ELF-1 (cell line): ENCODE measurements around the gene SUGCT.

Experiments used
- DNase-seq: peaks from one replicate; pipeline ENCODE4 v3.0.0-alpha.2; 2016; ENCODE audit warnings: low read depth, low spot score

The SUGCT gene

DNA sequence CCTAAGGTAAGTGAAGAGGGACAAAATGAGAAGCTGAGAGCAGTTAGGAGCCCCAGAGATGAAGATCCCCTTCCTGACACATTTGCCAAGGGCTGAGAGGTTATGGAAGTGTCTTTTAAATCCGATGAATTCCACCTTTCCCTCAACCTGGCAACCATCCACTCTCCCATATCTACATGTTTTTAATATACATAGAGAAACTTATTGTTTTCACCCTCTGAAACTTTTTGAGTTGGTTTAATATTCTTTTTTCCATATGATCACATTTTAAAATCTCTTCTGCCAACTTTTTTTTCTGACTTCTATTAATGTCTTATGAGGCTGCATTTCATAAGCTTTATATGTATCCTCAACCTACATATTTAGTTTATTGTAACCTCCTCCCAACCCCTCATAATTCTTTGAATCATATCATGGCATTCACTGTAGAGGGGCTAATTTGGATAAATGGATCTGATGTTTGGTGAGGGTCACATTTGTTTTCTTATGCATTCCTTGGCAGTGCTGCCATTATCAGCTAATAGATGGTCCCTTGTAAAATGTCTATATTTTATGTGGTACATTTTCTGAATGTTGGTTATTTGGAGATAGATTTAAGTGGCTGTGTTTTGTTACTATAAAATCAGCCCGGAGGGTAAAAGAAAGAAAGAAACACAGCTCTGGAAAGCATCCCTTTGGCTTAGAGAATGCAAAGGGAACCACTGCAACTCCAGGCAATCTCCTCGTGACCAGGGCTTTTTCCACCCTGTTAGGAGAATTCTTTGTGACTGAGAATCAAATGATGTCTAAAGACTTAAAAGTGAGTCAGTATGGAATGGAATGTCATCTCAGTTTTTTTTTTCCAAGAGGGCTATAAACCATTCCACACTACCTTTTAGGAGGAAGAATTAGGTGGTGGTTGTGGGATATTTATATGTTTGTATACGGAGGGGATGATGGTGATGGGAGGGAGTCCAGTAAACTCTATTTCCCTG is 334.4 kb downstream of the SUGCT start:
- DNase-seq, result no peak

DNA sequence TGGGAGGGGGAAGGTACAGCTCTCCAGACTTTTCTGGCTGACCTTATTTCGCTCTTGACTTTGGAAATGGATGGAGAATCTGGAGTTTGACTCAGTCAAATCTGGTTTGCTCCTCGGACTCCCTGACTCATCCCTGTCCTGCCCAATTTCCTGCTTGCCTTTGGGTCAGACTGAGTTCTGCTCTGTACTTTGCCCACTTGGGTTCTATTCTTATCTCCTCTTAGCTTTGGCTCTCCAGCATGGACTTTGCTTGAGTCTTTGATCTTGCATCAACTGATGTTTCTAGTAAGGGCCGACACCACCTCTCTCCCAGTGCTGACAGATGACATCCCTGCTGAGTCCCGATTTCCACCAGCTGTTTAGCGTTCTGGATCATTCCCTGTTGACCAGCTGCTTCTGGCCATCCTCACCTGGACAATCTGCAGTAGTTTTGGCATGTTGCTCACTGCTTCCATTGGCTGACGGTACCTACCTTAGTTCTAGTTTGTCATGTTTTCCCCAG is 335.3 kb downstream of the SUGCT start:
- no peak for DNase-seq

DNA sequence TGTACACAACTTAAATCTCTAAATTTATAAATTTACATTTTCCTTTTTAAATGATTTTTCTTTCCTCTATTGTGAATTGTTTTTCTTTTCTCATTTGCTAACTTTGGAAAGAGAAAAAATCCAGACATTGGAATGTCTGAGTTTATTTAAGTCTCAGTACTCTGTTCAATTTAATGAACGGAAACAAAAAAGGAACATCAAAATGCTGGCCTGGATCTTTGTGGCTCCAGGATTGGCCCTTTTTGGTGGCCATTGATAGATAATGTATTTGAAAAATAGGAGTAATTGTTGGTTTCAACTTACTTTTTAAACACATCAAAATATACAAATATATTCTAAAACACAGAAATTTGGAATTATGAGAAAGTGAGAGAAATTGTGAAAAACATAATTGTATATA is 336.0 kb downstream of the SUGCT start:
- DNase-seq, result no peak

DNA sequence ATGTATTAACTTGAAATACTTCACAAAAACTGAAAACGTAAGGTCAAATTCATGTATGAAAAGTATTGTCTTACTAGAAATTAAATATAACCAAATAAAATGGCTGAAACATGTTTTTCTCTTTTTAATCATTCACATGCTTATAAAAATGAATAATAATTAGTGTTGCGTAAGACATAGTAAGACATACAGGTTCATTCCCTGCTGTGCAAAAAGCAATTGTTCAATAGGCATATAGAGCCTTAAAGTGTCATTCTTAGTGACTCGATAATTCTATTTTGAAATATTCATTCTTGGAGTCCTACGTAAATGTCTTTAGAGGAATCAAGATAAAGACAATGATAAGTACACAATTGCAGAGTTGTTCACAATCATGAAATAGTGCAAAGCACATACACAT is 337.1 kb downstream of the SUGCT start:
- DNase-seq, result no peak

DNA sequence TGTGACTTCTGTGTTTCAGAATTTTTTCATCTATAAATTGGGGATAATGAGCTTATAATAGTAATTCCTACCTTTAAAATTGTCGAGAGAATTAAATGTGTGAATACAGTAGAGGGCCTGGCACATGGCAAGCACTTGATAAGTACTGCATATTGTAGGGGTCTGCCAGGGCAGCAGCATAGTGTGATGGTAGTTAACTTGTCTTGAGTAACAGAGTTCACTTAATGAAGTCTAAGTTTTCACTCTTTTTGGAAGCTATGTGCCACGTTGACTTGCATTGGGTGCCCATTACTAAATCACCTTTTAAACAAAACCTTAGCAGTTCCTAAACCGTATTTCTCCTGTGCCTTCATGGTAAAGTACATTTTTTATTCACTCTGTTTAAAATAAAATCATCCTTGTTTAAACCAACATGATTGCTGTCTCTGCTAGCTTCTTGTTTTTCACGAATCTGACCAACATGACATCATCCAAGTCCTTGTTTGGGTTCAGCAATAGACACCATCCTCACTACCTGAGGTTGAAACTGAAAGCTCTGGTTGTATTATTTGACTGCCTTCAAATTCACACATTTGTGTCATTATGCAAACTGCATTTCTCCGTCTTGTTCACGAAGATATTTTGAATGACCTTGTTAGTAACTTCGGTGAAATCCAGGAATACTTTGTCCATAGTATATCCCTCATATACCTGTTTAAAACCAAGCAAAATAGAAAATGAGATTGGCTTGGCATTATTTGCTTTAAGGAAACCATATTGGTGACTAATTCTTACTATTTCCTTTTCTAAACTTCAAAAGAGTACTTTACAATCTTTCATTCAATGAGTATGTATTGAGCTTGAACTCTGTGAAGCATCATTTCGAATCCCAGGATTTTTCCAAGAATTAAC is 340.2 kb downstream of the SUGCT start:
- no peak for DNase-seq

DNA sequence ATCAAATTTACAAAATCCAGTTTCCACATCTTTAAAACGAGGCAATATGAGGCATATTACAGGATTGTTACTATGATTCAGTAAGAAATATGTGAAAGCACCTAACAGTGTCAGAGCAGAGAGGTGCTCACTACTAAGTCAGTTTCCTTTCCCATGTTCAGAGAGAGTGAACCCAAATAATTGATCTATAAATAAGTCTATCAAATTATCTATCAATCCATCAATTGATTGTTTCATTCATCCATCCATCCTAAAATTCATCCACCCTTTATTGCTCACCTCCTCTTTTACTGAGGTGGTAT is 340.8 kb downstream of the SUGCT start:
- DNase-seq, result no peak

DNA sequence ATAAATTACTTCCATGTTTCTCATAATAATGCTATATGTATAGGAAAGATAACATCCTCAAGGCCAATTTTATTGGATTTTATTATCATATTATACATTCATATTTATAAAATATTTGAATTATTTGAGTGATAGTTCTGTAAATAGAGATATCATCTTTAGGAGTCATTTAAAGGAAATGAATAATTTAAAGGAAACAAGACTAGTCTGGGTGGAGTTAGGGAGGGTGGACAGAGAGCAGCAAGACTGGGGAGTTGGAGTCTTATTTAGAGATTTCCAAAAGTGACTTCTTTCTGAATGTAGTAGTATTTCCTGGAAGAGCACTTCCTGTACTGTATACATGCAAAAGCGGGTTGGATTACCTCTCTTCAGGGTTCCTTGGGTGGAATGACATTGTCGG is 342.3 kb downstream of the SUGCT start:
- no peak for DNase-seq

DNA sequence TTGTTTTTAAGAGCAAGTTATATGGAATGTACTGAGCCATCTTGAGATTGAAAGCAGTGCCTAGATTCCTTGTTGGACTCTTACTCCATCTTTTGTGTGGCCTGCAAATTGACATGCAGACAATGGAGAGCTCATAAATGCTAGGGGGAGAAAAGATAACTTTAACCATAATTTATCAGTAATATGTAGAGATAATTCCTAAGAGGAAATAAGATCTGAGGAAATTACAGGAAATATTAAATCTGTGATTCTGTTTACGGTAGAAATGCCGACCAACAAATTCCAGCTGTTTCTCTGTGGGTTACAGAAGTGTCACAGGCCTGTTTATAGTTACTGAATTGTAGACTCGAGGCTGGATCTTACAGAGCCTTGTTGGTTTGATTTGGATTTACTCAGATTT is 348.0 kb downstream of the SUGCT start:
- DNase-seq, result no peak

DNA sequence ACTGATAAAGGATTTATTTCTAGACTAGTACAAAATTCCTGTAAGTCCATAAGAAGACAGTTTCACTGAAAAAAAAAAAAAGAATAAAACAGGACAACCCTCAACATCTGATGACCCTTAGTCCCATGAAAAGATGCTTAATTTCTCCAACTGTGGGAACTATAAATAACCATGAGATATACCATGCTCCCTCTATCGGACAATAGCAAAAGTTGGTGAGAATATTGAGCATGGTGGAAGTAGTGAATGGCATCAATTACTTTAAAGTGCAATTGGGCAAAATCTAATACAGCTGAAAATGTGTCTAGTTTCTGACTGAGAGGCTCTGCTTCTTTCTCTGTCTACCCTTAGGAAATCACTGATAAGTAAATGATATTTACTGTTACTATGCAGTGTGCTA is 348.8 kb downstream of the SUGCT start:
- no peak for DNase-seq

DNA sequence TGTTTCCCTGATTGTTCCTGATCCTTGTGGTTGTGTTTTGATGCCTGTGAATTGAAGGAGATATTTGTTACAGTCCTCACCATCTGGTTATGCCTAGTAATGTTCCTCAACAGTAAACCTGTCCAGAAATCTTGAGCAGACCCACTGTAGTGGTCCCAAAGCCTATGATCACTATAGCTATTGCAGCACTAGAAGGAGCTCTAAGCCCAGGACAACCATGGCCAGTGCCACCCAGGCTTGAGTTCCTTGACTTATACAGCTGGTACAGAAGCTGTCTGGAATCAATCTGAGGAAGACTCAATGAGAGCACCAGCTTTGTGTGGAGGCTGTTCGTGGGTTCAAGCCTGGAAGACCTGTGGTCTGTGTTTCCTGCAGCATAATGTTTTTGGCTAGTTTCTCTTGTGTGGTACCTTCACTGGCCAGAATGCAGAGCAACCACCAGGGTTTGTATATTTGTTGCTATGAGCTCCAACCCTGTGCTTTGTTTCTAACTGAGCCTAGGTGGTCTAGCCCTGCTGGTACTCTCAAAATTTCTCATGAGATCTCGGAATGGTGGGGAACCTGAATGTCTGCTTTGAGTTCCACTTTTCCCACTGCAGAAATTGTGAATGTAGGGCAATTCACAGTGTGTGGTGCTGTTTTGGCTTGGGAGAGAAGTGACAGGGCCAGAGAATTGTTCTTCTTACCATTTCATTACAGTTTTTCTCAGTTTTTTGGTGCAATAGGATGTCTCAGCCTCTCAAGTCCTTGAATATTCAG is 355.2 kb downstream of the SUGCT start:
- no peak for DNase-seq

DNA sequence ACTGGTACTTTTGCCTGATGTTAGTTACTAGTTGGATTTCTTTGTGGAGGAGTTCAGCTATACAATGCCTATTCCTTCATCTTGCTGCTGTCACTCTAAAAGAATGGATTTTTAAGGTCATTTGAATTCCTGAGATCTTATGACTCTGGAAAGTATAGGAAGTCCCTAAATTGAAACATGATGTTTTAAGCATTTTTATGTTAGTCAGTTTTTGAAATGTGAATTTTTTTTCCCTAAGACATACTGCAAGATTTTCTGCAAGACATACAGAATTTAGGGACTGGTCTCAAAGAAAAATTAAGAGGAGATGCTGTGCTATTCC is 355.8 kb downstream of the SUGCT start:
- DNase-seq, result no peak

DNA sequence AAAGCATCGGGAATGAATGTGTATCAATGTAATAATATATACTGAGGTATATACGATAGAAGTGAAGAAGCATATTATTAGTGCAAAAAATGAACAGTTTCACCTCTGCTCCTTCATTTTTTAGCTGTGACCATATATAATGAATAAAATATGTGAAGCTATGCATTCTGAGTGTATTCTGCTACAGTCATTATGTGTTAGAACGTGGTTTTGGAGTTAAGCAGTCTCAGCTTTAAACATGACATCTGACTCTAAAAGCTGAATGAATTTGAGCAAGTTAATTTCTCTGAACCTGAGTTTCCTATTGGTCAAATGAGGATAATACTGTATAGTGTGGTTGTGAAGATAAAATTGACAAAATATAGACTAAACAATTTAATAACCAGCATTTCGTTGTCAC is 358.1 kb downstream of the SUGCT start:
- DNase-seq, result no peak

DNA sequence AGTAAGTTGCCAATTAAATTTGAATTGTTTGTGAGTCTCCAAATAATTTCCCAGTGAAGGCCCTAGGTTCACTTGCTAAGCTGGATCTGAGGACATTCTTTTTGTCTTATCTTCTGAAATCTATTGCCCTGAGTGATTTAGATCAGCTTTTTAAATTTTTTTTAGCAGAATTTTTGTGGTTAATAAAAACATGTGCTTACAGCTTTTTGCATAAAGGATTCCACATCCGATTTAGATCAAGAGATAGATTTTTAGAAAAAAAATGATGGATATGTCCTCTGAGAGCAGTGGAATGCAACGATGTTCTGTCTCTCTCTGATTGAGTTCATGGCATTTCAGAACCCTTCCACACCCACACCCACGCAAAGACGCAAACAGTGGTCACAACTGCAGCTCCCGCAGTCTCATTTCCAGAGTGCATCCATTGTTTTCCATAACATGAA is 358.8 kb downstream of the SUGCT start:
- no peak for DNase-seq

DNA sequence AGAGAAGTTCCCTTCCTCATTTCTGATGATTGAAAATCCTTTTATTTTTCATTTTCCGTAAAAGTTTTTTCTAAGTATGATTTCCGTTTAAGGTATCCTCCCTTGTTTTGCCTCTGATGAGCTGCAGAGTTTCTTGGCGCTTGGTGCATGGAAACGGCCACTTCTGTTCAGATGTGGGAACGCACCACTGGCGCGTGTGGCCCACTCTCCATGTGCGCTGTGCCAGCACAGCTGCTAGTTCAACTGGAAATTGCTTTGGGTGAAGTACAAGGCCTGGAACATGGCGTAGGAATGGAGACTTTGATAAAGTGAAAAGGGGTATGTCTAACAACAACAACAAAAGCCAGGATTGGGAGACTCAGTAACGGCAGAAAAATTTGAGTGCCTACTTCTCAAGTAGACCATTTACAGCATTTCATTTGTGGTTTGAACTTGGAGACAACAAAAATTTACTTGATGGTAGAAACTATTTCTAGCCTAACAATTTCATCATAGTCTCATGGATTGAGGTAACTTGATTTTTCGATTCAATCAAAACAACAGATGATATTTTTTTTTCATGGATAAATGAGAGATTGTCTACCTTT is 364.2 kb downstream of the SUGCT start:
- no peak for DNase-seq

DNA sequence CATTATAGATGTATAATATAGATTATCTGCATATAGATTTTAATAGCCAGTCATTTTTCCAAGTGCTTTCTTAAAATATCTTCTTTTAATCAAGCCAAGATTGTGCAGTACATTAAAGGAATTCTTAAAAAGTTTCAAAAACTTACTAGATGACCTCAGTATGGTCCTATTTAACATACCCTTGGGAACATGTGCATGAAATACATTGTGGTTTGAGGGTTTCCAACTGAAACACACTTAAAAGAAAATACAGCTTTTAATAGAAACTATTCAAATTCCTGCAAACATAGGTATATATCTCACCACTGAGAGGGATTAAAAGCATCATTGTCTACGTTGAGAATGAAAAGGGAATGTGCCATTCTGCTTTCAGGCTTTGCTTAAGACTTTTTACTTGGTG is 364.9 kb downstream of the SUGCT start:
- no peak for DNase-seq

DNA sequence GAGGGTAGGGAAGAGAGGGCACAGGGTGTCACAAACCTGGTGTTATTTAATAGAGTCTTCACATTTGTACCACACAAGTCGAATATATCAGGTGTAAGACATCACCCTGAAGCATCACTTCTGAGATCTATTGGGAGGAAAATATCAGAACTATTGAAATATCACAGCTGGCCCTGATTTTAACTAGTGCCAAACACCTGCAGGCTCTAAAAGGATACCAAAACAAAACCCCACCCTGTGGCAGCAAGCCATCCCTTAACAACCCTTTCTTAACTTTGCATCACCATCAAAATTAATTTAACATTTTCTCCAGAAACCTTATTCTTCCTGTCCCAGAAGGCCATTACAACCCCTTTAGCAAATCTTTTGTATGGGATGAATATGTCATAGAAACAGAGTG is 365.4 kb downstream of the SUGCT start:
- DNase-seq, result no peak

DNA sequence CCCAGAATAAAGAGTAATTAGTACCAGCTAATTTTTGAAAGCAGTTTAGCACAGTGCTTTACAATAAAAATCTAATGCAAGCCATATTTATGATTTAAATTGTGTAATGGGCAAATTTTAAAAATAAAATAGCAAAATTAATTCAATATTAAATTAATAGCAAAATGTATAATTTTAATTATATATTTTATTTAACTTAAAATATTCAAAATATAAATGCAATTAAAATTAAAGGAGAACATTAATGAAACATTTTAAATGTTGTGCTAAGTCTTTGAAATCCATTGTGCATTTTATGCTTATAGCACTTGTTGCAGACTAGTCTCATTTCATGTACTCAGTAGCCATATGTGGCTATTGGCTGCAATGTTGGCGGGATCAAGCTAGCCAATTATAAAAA is 367.6 kb downstream of the SUGCT start:
- DNase-seq, result no peak

DNA sequence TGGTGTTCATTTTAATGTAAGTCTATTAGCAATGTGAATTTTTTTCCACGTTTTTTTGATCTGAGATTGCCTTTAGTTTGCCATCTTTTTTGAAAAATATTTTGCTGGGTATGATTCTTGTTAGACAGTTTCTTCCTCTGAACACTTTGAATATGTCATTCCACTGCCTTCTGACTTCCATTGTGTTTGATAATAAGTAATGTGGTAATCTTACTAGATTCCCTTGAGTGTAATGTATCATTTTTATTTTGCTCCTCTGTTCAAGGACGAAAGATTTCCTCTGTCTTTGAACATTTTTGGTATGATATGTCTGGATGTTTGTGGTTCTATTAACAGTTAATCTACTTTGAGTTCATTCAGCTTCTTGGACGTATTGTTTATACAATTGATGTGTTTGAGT is 371.4 kb downstream of the SUGCT start:
- DNase-seq, result no peak

DNA sequence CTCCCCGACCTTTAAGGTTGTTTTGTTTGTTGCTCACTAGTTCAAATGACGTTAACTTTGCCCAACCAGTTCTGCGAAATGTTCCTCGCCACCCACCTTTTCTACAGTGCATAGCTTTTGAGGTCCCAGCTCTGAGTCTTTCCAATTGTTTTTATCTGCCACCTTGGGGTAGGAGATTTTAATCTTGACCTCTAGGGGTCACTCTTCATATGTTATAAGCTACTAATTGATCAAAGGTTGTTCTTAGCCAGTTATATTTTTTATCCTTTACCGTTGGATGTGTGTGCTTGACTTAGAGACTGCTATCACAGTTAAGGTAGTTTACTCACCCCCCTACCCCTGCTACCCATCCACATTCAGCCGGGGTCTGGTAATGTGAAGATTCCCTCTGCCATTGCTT is 372.4 kb downstream of the SUGCT start:
- peak; percentile 10 for DNase-seq

DNA sequence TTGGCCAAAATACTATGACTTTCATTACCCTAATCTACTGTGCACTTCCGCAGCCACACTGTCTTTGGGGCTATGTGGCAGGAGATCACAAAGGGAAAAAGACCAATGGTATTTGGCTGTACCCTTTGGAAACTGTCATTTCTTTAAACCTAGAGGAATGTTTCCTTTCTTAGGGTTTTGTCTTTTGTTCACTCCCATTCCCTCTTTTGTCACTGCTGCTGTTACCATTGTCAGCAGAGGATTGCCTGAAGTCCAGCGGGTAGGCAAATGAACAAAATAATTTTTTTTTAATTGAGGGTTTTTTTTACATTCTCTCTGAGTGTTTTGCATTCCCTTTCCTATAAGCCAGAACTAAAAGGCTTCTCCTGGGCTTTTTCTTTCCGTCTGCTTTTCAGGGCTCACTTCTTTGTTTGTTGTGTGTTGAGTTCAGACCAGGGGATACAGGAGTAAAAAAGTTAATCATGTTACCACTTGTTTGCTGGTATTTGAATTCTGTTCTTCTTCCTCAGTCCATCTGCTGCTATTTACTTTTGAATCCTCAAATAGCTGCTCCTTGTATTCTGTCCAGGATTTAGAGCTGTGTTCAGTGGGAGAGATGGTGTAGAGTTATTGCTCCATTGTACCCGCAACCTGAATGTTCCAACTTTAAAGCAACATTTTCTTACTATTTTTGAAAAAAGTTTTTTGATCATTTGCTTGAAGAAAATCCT is 374.6 kb downstream of the SUGCT start:
- DNase-seq, result no peak

DNA sequence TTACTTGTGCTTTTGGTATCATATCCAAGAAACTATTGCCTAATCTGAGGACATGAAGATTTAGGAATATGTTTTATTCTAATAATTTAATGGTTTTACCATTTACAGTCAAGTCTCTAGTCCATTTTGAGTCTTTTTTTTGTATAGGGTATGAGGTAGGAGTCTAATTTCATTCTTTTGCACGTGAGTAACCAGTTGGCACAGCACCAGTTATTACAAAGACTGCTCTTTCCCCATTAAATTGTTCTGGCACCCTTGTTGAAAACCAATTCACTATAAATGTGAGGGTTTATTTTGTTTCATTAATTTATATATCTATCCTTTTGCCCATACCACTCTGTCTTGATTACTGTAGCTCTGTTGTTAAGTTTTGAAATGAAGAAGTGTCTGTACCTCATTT is 381.6 kb downstream of the SUGCT start:
- no peak for DNase-seq
